ENCODE measurements around the gene CYSTM1.

- no peak for TF ChIP-seq CTCF (IDR thresholded peaks at IDR 0.05; ENCODE audit: extremely low read depth in 1 of 2, insufficient read depth in 1 of 2, low read depth in 1 of 2, low read length in 2 of 2)
- TF ChIP-seq EZH2 (IDR thresholded peaks at IDR 0.05; ENCODE audit: borderline replicate concordance, low read depth, low read length, severe bottlenecking): no peak
- no peak for TF ChIP-seq POLR2AphosphoS5 (IDR thresholded peaks at IDR 0.05; ENCODE audit: insufficient read depth, low read depth, low read length)
- no peak for TF ChIP-seq MAX (IDR thresholded peaks at IDR 0.05; ENCODE audit: insufficient read depth, insufficient read length)
- TF ChIP-seq POLR2A (IDR thresholded peaks at IDR 0.05; ENCODE audit: low read depth, low read length): no peak
- TF ChIP-seq MYC (IDR thresholded peaks at IDR 0.05; ENCODE audit: low read depth, low read length): no peak
- TF ChIP-seq FOS (IDR thresholded peaks at IDR 0.05; ENCODE audit: borderline replicate concordance, insufficient read depth, low read length): no peak
- no peak for TF ChIP-seq GATA2 (IDR thresholded peaks at IDR 0.05; ENCODE audit: insufficient read depth, insufficient read length, low read depth, low read length)
- TF ChIP-seq JUN (IDR thresholded peaks at IDR 0.05; ENCODE audit: borderline replicate concordance, insufficient read depth, insufficient read length, low read depth): no peak
Measured at GRCh38 chr5:140165101-140165922, 9.7 kb upstream of the CYSTM1 start.
